K562 (cell line): ENCODE results near the gene SLC7A14. TPM values are rescaled to one million over a fixed set of nuclear protein-coding genes. Genes with fewer than 3 reads are reported as not detected.

ENCODE experiments used
- FUS ChIP-seq: fragments of 200-400 bp; formaldehyde crosslinking; optimal IDR thresholded peaks from 2 replicates; pipeline ENCODE3; 2017; ENCODE audit warnings: low read depth, low read length
- MCM2 ChIP-seq: fragments of 450-650 bp; IDR thresholded peaks from 2 replicates; pipeline ENCODE4 v1.6.1; 2017; ENCODE audit warnings: low read depth, mild to moderate bottlenecking
- SOX6 ChIP-seq: fragments of 450-650 bp; IDR thresholded peaks from 2 replicates; pipeline ENCODE4 v1.6.1; 2014; ENCODE audit warnings: mild to moderate bottlenecking
- polyA plus RNA-seq, 8 experiments: library from polyadenylated mRNA; depleted of rRNA in 4 of 8; stranded (reverse) in 5 of 8; unstranded in 3 of 8; fragments of >200 nt; fragmentation: Nextera tagmentation in 2 of 8; fragmentation: Illumina TruSeq in 1 of 8; extraction: Ambion mirVana in 2 of 8; extraction: Trizol in 1 of 8; gene quantifications; 2 replicates each; pipeline versions ENCODE4 v1.2.1 to v1.2.3, GENCODE V29; 2011 to 2014; ENCODE audit warnings: inconsistent platforms in 1 of 8, missing spikeins in 1 of 8
- total RNA-seq, 7 experiments: library from RNA; depleted of rRNA in 6 of 7; stranded (reverse); fragments of >200 nt in 6 of 7; fragmentation: Illumina TruSeq in 2 of 7; extraction: Trizol in 2 of 7; gene quantifications; 2 replicates each; pipeline versions ENCODE4 v1.2.1 to v1.2.3, GENCODE V29; 2011 to 2021; ENCODE audit warnings: low replicate concordance in 1 of 7
- TF ChIP-seq, protein P1 (sequence below), 2 experiments: fragments of 450-650 bp; formaldehyde crosslinking in 1 of 2; IDR thresholded peaks; 2 replicates each; pipeline versions ENCODE4 v1.4.0 to v1.6.1; 2014 to 2020; ENCODE audit warnings: mild to moderate bottlenecking in 2 of 2, borderline replicate concordance in 1 of 2, low read depth in 1 of 2

SLC7A14 gene
- total and polyA plus RNA-seq, 9 of the 15 experiments (the other 6 are each of a cell fraction or from before 2014, with no cell fraction given) = not detected

DNA sequence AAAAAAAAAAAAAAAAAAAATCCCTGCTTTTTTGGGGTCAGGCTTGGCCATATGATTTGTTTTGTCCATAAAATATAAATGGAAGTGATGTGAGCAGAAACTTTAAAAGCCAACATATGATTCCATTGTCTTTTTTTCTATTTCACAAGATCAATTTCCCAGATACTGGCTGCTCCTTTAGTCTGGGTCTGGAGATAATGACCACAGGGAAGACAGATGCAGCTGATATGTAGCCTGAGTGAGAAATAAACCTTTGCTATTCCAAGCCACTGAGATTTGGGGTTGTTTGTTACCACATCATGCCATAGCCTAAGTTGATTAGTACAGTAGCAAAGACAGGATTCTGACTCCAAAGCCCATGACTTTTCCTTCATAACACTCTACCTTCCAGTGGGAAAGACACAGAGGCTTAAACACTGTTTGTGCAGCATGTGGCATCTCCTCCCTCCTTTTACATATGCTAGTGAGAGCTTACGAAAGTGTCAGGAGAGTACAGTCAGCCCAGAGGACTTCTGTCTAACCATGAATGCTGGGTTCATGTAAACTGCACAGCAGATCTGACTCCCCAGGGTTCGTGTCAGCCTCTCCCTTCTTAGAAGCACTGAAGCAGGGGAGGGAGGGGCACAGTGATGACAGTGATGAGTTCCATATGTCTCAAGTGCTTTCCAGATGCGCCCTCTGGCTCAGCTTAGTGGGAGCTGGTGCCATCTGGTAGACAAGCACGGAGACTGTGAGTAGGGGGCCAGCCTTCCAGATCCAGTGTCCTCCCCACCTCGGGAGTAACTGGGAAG, 36.7 kb upstream of the SLC7A14 start (continued):
- TF ChIP-seq, protein P1, sequence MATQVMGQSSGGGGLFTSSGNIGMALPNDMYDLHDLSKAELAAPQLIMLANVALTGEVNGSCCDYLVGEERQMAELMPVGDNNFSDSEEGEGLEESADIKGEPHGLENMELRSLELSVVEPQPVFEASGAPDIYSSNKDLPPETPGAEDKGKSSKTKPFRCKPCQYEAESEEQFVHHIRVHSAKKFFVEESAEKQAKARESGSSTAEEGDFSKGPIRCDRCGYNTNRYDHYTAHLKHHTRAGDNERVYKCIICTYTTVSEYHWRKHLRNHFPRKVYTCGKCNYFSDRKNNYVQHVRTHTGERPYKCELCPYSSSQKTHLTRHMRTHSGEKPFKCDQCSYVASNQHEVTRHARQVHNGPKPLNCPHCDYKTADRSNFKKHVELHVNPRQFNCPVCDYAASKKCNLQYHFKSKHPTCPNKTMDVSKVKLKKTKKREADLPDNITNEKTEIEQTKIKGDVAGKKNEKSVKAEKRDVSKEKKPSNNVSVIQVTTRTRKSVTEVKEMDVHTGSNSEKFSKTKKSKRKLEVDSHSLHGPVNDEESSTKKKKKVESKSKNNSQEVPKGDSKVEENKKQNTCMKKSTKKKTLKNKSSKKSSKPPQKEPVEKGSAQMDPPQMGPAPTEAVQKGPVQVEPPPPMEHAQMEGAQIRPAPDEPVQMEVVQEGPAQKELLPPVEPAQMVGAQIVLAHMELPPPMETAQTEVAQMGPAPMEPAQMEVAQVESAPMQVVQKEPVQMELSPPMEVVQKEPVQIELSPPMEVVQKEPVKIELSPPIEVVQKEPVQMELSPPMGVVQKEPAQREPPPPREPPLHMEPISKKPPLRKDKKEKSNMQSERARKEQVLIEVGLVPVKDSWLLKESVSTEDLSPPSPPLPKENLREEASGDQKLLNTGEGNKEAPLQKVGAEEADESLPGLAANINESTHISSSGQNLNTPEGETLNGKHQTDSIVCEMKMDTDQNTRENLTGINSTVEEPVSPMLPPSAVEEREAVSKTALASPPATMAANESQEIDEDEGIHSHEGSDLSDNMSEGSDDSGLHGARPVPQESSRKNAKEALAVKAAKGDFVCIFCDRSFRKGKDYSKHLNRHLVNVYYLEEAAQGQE (IDR thresholded peaks at IDR 0.05; ENCODE audit: borderline replicate concordance) = peak; percentile 24; the same call in 1 of the 2 replicates
- TF ChIP-seq, protein P1 (CRISPR knock-in tag; IDR thresholded peaks at IDR 0.05; ENCODE audit: low read depth) = no peak
- TF ChIP-seq SOX6 (peak; percentile 68), FUS (no peak), MCM2 (no peak)
